Measurements from ENCODE around the gene TAF15.

DNA sequence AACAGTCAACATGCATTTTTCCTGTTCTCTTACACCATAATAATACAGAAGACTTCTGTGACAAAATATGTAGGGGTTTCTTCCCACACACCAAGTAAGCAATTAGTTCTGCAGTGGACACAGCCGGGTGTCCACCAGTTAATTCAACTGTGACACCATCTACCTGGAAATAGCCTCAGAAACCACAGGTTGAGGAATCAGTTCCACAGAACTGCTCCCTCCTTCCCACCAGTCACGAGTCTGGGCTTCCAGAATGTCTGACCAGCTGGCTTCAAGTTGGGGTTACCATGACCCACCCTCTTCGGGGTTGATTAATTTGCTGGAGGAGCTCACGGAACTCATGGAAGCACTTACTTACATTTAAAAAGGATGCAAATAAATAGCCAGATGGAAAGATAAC lies 84.5 kb downstream of the TAF15 start:
- TF ChIP-seq, protein P1, sequence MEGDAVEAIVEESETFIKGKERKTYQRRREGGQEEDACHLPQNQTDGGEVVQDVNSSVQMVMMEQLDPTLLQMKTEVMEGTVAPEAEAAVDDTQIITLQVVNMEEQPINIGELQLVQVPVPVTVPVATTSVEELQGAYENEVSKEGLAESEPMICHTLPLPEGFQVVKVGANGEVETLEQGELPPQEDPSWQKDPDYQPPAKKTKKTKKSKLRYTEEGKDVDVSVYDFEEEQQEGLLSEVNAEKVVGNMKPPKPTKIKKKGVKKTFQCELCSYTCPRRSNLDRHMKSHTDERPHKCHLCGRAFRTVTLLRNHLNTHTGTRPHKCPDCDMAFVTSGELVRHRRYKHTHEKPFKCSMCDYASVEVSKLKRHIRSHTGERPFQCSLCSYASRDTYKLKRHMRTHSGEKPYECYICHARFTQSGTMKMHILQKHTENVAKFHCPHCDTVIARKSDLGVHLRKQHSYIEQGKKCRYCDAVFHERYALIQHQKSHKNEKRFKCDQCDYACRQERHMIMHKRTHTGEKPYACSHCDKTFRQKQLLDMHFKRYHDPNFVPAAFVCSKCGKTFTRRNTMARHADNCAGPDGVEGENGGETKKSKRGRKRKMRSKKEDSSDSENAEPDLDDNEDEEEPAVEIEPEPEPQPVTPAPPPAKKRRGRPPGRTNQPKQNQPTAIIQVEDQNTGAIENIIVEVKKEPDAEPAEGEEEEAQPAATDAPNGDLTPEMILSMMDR (IDR thresholded peaks at IDR 0.05; ENCODE audit: low read depth, low read length) = no peak
- no peak for TF ChIP-seq EZH2phosphoT487 (IDR thresholded peaks at IDR 0.05; ENCODE audit: low read depth)

Measured in OCI-LY3 (cell line).